Right lobe of liver (tissue), 6 donors: ENCODE measurements around the gene TFCP2L1. TPM values are rescaled to one million over a fixed set of nuclear protein-coding genes. Genes with fewer than 3 reads are reported as not detected.

Experiments
- ATAC-seq, 4 donors: fragments of 200-7000 bp; cut with Tn5 transposase; one replicate each; pipeline ENCODE4 v1.9.1; 2020; ENCODE audit warnings: mild to moderate bottlenecking in 4 of 4, moderate library complexity in 4 of 4
- DNase-seq, 3 donors: peaks; one replicate each; pipeline ENCODE4 v3.0.0-alpha.2; 2020
- H3K27ac ChIP-seq, 3 donors: fragments of 200-600 bp; one replicate each; pipeline ENCODE4 v1.8.0; 2022
- H3K27me3 ChIP-seq, 2 donors: fragments of 200-600 bp; one replicate each; pipeline ENCODE4 v1.8.0; 2022
- H3K36me3 ChIP-seq, 4 donors: fragments of 200-600 bp; sonication (generic) in 1 of 4; one replicate each; pipeline versions ENCODE4 v1.5.1 to v1.8.0; 2017 to 2022; ENCODE audit warnings: control low read depth in 1 of 4
- H3K4me1 ChIP-seq, 4 donors: fragments of 200-600 bp; sonication (generic) in 1 of 4; one replicate each; pipeline versions ENCODE4 v1.5.1 to v1.8.0; 2017 to 2022; ENCODE audit warnings: control low read depth in 1 of 4
- H3K4me3 ChIP-seq, 3 donors: fragments of 200-600 bp; one replicate each; pipeline ENCODE4 v1.8.0; 2022
- H3K9me3 ChIP-seq, 4 donors: fragments of 200-600 bp; sonication (generic) in 1 of 4; one replicate each; pipeline versions ENCODE4 v1.5.1 to v1.8.0; 2017 to 2022; ENCODE audit warnings: control low read depth in 1 of 4
- CTCF ChIP-seq, 4 donors: fragments of 200-600 bp in 3 of 4; fragments of 450-650 bp in 1 of 4; IDR thresholded peaks; one replicate each; pipeline versions ENCODE4 v1.5.1 to v1.8.0; 2016 to 2022; ENCODE audit warnings: antibody characterized with exemption in 4 of 4, mild to moderate bottlenecking in 2 of 4
- POLR2A ChIP-seq: fragments of 450-650 bp; IDR thresholded peaks from one replicate; pipeline ENCODE4 v1.6.1; 2017; ENCODE audit warnings: antibody characterized with exemption, mild to moderate bottlenecking
- WGBS: methylation state at CpG from one replicate; pipeline ENCODE4 v1.1.6; 2018; ENCODE audit warnings: low coverage, low lambda C conversion rate; ENCODE audit not compliant: insufficient coverage; ENCODE audit errors: missing lambda C conversion rate; 5-methylcytosine and 5-hydroxymethylcytosine counted together
- intact Hi-C, 2 donors: fragments of 100-400 bp; cut with DNase I; formaldehyde crosslinking; loops; one replicate each; pipeline versions ENCODE4 v1.11.2 to v1.14.1; 2022
- total RNA-seq, 6 experiments: library from RNA; depleted of rRNA in 2 of 6; stranded (reverse); fragments of >200 nt in 2 of 6; fragmentation: NEBNext Ultra II Directional in 3 of 6; extraction: Animal tissue kit (Norgen Biotek cat#: 25700) in 3 of 6; gene quantifications; one replicate each; pipeline versions ENCODE4 v1.1.0 to v1.2.4, GENCODE V29; 2016 to 2023
- donor health status: DM: no; HTN: yes; CAD: no.
- donor health status: DM: no; HTN: no; CAD: no.
- donor health status: DM: no; HTN: no; CAD: no.
- donor health status: DM: no; HTN: yes; CAD: no.
- donor health status: DM: no; HTN: yes; CAD: no.

Gene TFCP2L1
- total RNA-seq, 6 experiments from 2014 or later: 0.26 to 1.7 (median 0.34) TPM

GRCh38 chr2:121330921-121331320 is 45.9 kb upstream of the TFCP2L1 start:
- Histone ChIP-seq H3K36me3 (no peaks in the 10 kb centered on the region), H3K27ac (no peak overlapping the region), H3K4me3 (no peak overlapping the region), H3K9me3 (no peaks in the 10 kb centered on the region), H3K4me1 (peaks cover 0 to 14% (median 0%) of the 10 kb centered on the region in 4 donors), H3K27me3 (no peaks in the 10 kb centered on the region)
- peak in 1 of 3 donors; percentile 23 for DNase-seq
- no peak for ATAC-seq
- intact Hi-C loops: loop anchor here in 1 of 2 donors (10.0 kb wide), 1 partner anchor 236 kb away; no protein-coding TSS in a partner anchor
- 89% methylated on average over 15 of the region's 15 CpGs for WGBS
- TF ChIP-seq CTCF (IDR thresholded peaks at IDR 0.05) (no peak), POLR2A (no peak)

DNA sequence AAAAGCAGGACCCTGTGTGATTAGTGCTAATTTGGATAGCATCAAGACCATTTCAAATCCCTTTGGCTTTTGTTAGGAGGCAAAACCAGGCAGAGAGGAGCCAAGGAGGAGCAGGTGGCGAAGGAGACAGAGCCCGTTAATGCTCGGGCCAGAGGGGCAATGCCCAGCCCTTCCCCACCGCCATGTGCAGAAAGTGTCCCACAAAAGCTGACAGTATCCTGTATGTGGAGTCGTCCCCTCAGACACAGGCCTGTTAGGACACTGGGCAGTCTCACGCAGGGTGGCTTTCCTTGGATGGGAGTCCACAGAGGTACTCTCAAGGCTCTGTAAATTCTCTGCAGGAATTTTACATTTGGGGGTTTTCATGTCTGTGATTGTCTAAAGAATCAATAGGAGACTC is 44.8 kb upstream of the TFCP2L1 start:
- DNase-seq: peak in 1 of 3 donors; percentile 18
- Histone ChIP-seq H3K36me3 (no peaks in the 10 kb centered on the region), H3K27ac (no peak overlapping the region), H3K27me3 (no peaks in the 10 kb centered on the region), H3K9me3 (no peaks in the 10 kb centered on the region), H3K4me1 (peaks cover 0 to 6% (median 0%) of the 10 kb centered on the region in 4 donors), H3K4me3 (no peak overlapping the region)
- no peak for TF ChIP-seq POLR2A
- 63% methylated on average over 1 of the region's 6 CpGs for WGBS
- intact Hi-C loops: loop anchor here (10.0 kb wide), 1 partner anchor 235 kb away; no protein-coding TSS in a partner anchor
- ATAC-seq: no peak

DNA sequence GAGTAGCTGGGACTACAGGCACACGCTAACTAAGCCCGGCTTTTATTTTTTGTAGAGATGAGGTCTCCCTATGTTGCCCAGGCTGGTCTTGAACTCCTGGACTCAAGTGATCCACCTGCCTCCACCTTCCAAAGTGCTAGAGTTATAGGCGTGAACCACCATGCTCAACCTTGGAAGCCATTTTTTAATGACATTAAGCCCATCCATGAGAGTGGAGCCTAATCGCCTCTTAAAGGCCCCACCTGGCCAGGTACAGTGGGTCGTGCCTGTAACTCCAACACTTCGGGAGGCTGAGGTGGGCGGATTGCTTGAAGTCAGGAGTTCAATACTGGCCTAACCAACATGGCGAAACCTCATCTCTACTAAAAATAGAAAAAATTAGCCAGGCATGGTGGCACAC is 41.6 kb upstream of the TFCP2L1 start:
- Histone ChIP-seq H3K36me3 (no peaks in the 10 kb centered on the region), H3K4me3 (no peak overlapping the region), H3K27me3 (no peaks in the 10 kb centered on the region), H3K4me1 (no peaks in the 10 kb centered on the region), H3K9me3 (no peaks in the 10 kb centered on the region), H3K27ac (no peak overlapping the region)
- TF ChIP-seq CTCF (IDR thresholded peaks at IDR 0.05) (no peak), POLR2A (no peak)
- DNase-seq (no peak), ATAC-seq (no peak)
- intact Hi-C loops: loop anchor here in 1 of 2 donors (10.0 kb wide), 1 partner anchor 232 kb away; no protein-coding TSS in a partner anchor
- WGBS: 85% methylated on average over 6 of the region's 8 CpGs

DNA sequence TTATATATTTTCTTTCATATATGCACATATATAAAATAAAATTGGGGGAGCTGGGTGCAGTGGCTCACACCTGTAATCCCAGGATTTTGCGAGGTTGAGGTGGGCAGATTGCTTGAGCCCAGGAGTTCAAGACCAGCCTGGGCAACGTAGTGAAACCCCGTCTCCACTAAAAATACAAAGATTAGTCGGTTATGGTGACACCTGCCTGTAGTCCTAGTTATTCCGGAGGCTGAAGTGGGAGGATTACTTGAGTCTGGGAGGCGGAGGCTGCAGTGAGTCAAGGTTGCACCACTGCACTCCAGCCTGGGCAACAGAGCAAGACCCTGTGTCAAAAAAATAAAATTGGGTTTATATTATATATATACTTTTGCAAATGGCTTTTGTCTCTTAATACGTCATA is 39.6 kb upstream of the TFCP2L1 start:
- DNase-seq (peak in 1 of 3 donors; percentile 9), ATAC-seq (no peak)
- Histone ChIP-seq H3K9me3 (no peaks in the 10 kb centered on the region), H3K4me1 (no peaks in the 10 kb centered on the region), H3K27me3 (no peaks in the 10 kb centered on the region), H3K4me3 (no peak overlapping the region), H3K27ac (no peak overlapping the region), H3K36me3 (no peaks in the 10 kb centered on the region)
- 85% methylated on average over 7 of the region's 7 CpGs for WGBS
- TF ChIP-seq CTCF (IDR thresholded peaks at IDR 0.05) (no peak), POLR2A (no peak)
- intact Hi-C loops: loop anchor here (5.0 to 10.0 kb wide), 2 partner anchors 230 to 502 kb away; no protein-coding TSS in a partner anchor

GRCh38 chr2:121321476-121321875 is 36.5 kb upstream of the TFCP2L1 start:
- Histone ChIP-seq H3K27ac (no peak overlapping the region), H3K4me1 (no peaks in the 10 kb centered on the region), H3K9me3 (no peaks in the 10 kb centered on the region), H3K36me3 (no peaks in the 10 kb centered on the region), H3K4me3 (no peak overlapping the region), H3K27me3 (no peaks in the 10 kb centered on the region)
- ATAC-seq (no peak), DNase-seq (peak in 1 of 3 donors; percentile 7)
- intact Hi-C loops: loop anchor here (5.0 to 10.0 kb wide), 2 partner anchors 227 to 499 kb away; no protein-coding TSS in a partner anchor
- 63% methylated on average over 4 of the region's 8 CpGs for WGBS
- TF ChIP-seq CTCF (IDR thresholded peaks at IDR 0.05) (no peak), POLR2A (no peak)
